ENCODE measurements around the gene CLDN14. TPM values are rescaled to one million over a fixed set of nuclear protein-coding genes. Genes with fewer than 3 reads are reported as not detected.

The CLDN14 gene, protein sequence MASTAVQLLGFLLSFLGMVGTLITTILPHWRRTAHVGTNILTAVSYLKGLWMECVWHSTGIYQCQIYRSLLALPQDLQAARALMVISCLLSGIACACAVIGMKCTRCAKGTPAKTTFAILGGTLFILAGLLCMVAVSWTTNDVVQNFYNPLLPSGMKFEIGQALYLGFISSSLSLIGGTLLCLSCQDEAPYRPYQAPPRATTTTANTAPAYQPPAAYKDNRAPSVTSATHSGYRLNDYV
- polyA plus RNA-seq = under 1 TPM in 2 of 3 donors, not detected in 1; 0.22 to 0.59 TPM

DNA sequence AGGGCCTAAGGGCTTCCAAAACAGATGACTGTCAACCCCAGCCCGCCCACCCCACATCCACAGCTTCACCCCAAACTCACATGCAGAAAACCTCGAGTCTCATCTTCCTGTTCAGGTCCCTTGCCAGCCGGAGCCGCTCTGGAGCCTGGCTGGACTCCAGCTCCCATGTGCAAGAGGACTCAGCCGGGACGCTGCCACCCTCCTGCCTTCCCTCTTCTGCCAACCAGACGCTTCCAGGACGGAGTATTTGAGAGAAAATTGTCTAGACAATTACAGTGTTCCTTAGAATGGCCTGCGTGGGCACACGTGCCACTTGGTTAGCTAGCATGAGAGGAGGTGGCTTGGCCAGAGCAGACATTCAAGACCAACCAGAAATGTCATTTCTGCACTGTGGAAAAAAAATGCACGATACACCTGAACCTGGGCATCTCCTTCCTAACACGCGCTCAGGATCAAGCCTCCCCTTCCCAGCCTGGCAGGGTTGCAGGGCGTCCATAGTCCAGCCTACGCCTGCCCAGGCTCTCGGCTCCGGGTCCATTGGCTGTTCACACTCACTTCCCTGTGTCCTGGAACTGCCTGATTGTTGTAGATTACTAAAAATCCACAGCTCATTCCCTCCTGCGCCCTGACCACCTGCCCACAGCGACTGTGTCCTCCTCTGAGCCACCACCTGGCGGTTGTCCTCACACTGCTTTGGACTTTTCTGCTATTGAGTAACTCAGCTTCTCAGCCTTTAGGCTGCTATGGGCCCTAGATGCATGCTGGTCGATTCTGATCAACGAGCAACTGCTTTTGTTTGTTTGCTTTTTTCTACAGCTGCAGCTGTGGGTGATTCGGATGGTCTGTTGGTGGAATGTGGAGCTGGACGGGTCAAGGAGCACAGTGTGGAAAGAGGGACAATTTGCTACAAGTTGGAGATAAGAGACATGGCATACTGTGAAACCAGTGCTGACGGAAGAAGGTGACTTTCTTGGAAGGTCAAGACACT lies at the start of gene CLDN14:
CLDN14 (minus strand) TSS at position 708 of the 988 bp plus-strand sequence. CDS start 18,427 bp downstream, outside the sequence.
- no peak within 1 kb of the TSS for H3K27ac ChIP-seq (ENCODE audit: low read depth, low read length)
- WGBS, 3 donors = 52 to 84% (median 77%) methylated on average over 25 of the region's 25 CpGs

DNA sequence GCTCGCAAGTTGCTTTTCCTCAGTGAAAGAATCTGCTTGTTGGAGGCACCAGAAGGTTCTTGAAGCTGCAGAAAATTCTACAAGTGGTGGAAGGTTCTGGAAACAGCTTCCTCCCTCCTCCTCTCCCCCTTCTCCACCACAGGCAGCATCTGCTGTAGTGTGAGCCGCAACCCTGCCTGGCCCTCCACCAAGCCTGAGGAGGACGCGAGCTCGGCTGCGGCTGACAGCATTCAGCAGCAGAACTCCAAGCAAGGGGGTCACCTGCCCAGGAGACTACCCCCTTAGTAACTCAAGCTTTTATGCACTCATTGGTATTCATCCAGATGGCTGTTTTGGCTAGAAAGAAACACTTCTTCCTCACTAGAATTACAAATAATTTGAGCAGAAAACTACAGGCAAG lies 48.8 kb upstream of the CLDN14 start:
- 71 to 82% (median 79%) methylated on average over 6 of the region's 6 CpGs for WGBS, 3 donors
- no peak overlapping the region for H3K27ac ChIP-seq (ENCODE audit: low read depth, low read length)

DNA sequence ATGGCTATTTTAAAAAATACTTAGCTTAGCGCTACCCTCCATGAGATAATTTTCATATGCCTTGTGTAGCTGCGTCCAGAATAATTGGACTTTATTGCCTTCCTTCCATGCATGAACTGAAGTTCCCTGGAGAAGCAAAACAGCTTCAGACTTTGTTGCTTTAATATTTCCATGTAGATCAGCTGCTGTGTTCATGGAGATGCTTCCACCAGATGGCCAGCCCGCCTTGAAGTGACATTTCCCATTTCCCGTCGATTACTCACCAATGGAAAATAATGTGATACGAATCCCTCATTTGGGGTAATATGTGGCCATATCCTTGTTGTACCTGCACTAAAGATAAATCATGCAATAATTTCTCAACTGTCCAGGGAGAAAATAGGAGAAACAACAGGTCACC lies 47.4 kb upstream of the CLDN14 start:
- H3K27ac ChIP-seq (ENCODE audit: low read depth, low read length) = no peak overlapping the region
- 70 to 89% (median 77%) methylated on average over 6 of the region's 6 CpGs for WGBS, 3 donors

DNA sequence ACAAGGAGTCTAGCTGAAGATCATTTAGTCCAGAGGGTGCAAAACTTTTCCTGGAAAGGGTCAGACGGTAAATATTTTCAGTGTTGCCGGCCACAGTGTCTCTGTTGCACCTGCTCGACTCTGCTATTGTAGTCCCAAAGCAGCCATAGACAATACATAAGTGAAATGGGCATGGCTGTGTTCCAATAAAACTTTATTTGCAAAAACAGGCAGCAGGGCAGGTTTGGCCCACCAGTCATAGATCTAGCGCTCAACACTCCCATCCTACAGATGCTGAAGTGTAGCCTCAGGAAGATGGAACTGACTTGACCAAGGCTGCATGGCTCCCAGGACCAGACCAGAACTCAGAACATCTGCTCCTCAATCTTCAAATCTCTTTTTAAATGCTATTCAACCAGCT lies 46.2 kb upstream of the CLDN14 start:
- 94% methylated on average over 4 of the region's 4 CpGs for WGBS, 3 donors

DNA sequence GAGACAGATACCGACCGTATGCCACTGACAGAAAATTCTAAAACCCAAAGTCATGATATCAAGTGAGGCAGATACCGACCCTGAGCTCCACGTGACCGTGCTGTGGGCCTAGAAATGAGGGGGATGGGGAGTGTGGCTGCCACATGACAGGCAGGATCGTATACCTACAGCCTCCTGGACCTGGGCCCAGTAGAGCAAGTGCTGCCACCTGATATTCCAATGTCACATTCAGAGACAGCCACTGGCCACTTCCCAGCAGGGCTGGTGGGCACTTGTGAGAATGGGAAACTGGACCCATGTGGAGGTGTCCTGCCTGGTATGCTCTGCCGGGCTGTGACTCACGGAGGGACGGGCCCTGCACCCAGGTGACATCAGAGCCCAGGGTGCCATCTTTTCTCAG lies 44.6 kb upstream of the CLDN14 start:
- WGBS, 3 donors = 69 to 81% (median 77%) methylated on average over 9 of the region's 9 CpGs
- H3K27ac ChIP-seq (ENCODE audit: low read depth, low read length) = no peak overlapping the region

More for the DNA sequence above, 46.2 kb upstream of the CLDN14 start:
- no peak overlapping the region for H3K27ac ChIP-seq (ENCODE audit: low read depth, low read length)

DNA sequence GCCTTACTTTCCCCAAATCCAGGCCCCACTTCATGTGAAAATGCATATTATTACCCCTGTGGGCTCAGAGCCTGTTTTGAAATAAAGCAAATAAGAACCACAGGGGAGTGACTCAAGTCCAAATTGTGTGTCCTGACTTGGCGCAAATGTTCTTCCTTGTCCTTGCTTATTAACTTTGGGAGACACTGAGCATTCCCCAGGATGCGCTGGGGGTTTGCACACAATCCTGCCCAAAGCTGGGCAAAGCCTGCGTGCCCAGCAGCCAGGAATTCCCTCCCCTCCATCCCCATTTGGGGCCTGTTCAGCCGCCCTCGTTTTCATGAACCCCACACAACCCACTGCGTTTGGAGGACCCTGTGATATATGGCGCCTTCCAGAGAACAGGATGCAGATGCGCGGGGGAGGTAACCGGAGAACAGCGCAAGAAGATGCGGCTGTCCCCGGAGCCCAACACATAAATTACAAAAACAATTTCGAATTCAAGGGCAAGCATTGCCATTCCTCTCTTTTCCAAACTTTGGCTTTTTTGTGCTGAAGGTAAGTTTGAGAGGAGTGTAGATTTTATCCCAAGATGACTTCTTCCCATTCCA lies 42.4 kb upstream of the CLDN14 start:
- 59 to 84% (median 81%) methylated on average over 14 of the region's 14 CpGs for WGBS, 3 donors

DNA sequence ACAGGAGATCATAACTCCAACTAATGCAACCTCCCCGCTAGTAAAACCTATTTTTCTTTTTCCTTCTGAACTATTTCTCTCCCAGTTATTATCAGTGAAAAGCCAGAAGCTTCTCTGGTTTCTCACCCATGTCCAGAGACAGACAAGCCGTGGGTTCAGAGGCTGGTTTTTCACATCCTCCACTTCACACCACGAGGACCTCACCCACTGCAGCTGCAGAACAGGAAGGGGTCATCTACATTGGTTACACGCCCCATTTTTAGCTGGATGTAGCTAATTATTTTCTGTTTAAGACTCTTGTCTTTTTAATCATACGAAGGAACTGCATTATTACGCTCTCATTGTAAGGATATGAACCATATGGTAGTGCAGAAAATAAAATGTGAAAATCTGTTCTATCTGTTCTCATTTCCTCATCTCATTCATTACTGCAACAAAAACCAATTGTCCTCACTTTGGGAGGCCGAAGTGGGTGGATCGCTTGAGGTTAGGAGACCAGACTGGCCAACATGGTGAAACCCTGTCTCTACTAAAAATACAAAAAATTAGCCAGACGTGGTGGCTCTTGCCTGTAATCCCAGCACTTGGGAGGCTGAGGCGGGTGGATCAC lies 39.1 kb upstream of the CLDN14 start:
- 73 to 80% (median 74%) methylated on average over 10 of the region's 10 CpGs for WGBS, 3 donors
- H3K27ac ChIP-seq (ENCODE audit: low read depth, low read length) = no peak overlapping the region

More for the DNA sequence above, 42.4 kb upstream of the CLDN14 start:
- H3K27ac ChIP-seq (ENCODE audit: low read depth, low read length) = no peak overlapping the region

DNA sequence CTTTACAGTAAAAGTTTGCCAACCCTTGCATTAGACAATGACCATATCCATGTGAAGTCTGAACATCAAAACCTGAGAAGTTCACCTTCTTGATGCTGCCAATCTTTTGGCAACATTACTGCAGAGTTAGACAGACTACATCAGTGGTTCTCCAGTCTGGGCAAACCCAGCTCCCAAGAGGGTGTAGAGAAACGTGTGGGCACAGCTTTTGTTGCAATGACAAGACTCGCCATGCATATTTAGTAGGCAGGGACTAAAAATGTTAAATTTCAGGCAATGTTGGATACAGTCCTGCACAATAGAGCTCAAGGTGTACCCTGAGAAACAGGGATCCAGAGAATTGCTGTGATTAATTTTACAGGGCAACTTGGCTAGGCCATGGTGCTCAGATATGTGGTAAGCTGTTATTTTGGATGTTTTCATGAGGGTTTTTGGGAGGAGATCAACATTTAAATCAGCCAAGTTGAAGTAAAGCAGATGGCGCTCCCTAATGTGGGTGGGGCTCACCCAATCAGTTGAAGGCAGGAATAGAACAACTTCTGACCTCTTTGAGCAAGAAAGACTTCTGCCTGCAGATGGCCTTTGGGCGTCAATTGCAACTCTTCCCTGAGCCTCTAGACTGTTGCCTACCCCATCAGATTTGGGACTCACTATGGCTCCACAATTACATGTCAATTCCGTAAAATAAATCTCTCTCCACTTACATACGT lies 37.6 kb upstream of the CLDN14 start:
- WGBS, 3 donors = 88 to 91% (median 89%) methylated on average over 6 of the region's 6 CpGs
- no peak overlapping the region for H3K27ac ChIP-seq (ENCODE audit: low read depth, low read length)

DNA sequence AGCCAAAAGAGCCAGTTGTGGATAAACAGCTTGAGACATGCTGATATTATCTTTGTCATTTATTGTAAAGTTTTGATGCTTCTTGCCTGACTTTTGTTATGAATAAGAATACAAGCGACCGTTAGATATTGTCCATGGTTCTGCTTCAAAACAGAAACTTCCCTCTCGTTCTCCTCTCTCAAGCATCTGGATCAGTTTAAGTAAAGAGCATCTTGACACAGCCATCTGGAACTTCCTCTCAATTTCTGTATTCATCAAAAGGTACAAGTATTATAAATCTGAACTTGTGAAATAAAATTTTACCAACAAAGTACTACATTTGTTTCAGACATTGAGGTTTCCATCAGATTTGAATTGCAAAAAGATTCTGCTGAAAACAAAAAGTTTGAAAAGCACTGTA lies 36.4 kb upstream of the CLDN14 start:
- WGBS, 3 donors = 65 to 77% (median 67%) methylated on average over 3 of the region's 3 CpGs

DNA sequence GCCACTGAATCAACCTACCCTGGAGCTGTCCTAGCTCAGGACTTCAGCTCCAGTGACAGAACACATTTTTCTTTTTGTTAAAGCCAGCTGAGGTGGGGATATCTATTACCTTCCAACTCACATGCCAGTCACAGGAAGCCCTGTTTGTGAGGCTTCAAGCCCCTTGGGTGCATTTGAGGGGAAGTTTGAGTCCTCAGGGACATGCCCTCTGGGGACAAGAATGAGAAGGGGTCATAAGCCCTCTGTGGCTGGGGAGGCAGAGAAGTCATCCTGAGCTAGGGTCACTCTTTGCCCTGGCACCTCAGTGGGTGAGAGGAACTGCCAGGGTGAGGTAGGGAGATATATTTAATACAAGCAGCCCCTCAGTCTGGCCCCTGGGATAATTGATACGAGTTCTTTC lies 33.5 kb upstream of the CLDN14 start:
- WGBS, 3 donors = 58 to 84% (median 83%) methylated on average over 1 of the region's 1 CpG

More for the DNA sequence above, 36.4 kb upstream of the CLDN14 start:
- no peak overlapping the region for H3K27ac ChIP-seq (ENCODE audit: low read depth, low read length)

DNA sequence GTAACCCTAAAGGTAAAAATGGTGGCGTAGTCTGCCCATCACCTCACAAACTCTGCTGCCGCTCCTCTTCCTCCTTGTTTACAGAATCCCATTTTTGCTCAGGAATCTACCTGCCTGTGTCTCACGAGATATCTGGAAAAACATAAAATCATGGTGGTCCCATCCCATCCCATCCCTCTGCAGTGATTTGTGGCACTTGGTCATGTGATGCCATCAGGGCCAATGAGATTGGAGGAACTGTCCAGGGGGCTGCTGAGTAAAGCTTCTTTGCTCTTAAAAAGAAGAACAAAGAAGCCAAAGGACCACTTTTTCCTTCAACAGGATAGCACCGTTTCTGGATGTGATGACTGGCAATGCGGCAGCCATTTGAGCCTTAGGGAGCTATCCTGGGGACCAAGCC lies 33.0 kb upstream of the CLDN14 start:
- H3K27ac ChIP-seq (ENCODE audit: low read depth, low read length) = no peak overlapping the region
- 73 to 80% (median 76%) methylated on average over 5 of the region's 5 CpGs for WGBS, 3 donors

More for the DNA sequence above, 33.5 kb upstream of the CLDN14 start:
- H3K27ac ChIP-seq (ENCODE audit: low read depth, low read length) = no peak overlapping the region

DNA sequence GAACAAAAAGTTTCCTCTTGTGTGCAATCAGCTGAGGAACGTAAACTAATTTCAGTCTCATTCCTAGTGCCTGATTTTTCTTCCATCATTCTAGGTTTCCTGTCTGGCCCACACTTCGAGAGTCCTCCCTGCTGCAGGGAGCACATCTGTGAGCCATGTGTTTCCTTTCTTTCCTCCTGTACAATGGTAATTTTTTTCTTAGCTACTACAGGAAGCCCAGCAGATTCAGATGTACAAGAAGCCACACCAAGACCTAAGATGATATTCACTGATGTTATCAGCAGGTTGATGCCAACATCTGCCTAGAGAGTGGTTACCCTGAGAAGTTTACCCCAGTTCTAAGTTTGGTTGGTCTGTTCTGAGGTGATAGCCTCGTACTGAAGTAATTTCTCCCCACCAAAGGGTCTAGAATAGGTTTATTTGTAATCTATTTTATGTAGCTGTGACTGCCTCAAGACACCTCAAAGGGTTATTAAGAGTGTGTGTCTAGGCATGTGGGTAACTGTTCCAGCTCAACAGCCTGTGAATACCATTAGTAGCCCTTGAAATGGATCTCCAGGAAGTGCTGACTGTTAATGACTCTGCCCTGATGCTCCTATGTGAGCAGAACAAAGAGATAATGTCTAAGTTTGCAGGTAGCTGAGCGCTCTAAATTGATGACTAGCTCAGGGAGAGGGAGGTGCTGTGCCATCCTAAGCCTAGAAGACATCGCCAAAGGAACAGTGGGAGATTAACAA lies 31.7 kb upstream of the CLDN14 start:
- no peak overlapping the region for H3K27ac ChIP-seq (ENCODE audit: low read depth, low read length)
- WGBS, 3 donors = 48 to 80% (median 51%) methylated on average over 5 of the region's 5 CpGs

DNA sequence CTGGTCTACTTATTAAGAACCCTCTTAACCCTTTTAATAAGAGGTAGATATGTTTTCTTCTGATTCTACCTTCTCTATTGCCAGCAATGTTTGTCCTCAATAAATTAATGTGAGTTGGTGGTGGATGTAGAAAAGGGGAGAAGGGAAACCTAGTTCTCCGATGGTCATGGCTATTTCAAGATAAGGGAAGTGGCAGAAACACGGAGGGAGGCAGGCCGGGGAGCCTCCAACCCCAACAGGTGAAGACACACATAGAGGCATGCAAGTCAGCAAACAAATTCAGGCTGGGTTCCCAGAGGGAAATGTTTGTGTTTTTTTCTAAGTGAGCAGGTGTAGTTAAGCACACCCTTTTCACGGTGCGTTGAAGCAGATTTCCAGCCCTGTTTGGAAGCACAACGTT lies 31.0 kb upstream of the CLDN14 start:
- WGBS, 3 donors = 55 to 64% (median 60%) methylated on average over 6 of the region's 6 CpGs
- H3K27ac ChIP-seq (ENCODE audit: low read depth, low read length) = no peak overlapping the region

DNA sequence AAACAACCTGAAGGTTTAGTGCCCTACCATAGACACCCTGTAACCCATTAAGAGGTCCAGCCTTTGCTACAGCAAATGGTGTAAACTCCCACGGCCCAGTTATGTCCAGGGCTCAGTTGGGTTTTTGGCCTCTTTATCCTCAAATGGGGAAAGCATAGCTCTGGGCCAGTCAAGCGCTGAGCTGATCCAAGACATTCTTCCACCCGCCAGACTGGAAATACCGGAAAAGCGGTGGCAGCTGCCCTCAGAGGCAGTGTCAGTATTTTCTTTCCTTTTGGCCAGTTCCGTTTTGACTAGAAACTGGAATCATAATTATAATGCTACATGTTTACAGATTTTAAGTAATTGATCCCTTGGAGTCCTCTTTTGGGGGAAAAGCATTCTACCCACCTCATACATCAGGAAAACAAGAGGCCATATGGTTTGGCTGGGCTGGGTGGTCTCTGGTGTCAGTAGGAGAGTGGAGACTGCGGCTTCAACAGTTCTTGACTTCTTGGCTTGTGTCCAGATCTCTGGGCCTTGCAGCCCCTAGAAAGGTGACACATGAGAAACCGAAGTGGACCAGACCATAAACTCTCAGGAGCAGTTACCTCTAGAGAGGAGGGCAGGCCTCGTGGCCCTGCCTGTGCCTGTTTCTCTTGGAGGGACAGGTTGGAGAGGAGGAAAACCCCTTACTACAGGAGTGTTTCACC lies 30.2 kb upstream of the CLDN14 start:
- no peak overlapping the region for H3K27ac ChIP-seq (ENCODE audit: low read depth, low read length)
- 53 to 93% (median 87%) methylated on average over 9 of the region's 9 CpGs for WGBS, 3 donors

DNA sequence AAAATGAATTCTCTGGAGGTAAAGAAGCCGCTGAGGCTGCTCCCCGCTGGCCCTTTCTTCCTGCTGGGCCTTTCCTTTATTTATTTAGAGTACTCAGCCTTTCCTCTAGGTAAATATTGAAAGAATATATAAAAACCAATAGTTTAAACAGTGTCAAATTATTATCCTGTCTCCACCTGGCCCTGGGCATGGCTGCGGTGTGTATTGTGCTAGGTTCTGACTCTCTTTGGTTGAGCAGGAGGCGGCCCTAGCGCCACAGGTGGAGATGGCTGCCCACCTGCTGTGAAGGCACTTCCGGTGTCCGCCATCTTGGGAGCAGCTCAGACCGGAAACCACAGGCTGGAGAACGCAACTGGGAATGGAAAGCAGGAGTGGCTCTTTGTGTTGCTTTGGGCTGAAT lies 29.0 kb upstream of the CLDN14 start:
- H3K27ac ChIP-seq (ENCODE audit: low read depth, low read length) = no peak overlapping the region
- WGBS, 3 donors = 94 to 97% (median 96%) methylated on average over 9 of the region's 9 CpGs

DNA sequence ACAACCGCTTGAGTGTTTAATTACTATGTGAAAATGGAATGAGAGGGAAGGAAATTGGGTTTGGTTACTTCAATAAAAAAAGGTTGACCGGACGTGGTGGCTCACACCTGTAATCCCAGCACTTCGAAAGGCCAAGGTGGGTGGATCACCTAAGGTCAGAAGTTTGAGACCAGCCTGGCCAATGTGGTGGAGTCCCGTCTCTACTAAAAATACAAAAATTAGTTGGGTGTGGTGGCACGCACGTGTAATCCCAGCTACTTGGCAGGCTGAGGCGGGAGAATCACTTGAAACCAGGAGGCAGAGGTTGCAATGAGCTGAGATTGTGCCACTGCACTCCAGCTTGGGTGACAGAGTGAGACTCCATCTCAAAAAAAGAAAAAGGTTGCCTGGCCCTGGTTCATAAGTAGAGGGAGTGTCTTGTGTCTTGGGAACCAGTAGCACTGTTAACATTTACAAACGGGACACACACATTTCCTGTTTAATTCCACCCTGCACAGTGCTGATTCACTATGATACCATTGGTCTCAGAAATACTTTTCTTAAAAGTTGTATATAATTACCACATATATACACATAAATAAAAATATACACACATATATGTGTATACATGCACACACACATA lies 27.6 kb upstream of the CLDN14 start:
- WGBS, 3 donors = 64 to 82% (median 72%) methylated on average over 9 of the region's 9 CpGs
- H3K27ac ChIP-seq (ENCODE audit: low read depth, low read length) = no peak overlapping the region

Data from adipose tissue (tissue), 3 donors.